Activated CD4-positive, alpha-beta T cell treated with anti-CD3 and anti-CD28 coated beads for 36 hours (primary cell): ENCODE measurements around the gene RUVBL2. TPM values are rescaled to one million over a fixed set of nuclear protein-coding genes. Genes with fewer than 3 reads are reported as not detected.

ENCODE experiments used
- ATAC-seq: fragments of 200-7000 bp; cut with Tn5 transposase; one replicate; pipeline ENCODE4 v1.10.0; 2021; ENCODE audit warnings: mild to moderate bottlenecking, moderate library complexity
- CTCF ChIA-PET: fragments of 350-600 bp; sonication (Branson Sonifier 250); formaldehyde crosslinking; loops from one replicate; lab custom pipeline; 2021; ENCODE audit warnings: antibody characterized with exemption; lab: Charles Lee
- POLR2A ChIA-PET: fragments of 350-600 bp; sonication (Branson Sonifier 250); formaldehyde crosslinking; loops from one replicate; lab custom pipeline; 2021; ENCODE audit warnings: antibody characterized with exemption, inconsistent platforms; lab: Charles Lee
- DNase-seq: peaks from one replicate; pipeline ENCODE4 v3.0.0-alpha.2; 2020
- H3K27ac Mint-ChIP-seq: one replicate; pipeline ENCODE4 v1.8.0; 2021; ENCODE audit warnings: mixed read lengths
- H3K27me3 Mint-ChIP-seq: one replicate; pipeline ENCODE4 v1.8.0; 2021; ENCODE audit warnings: mixed read lengths
- H3K36me3 Mint-ChIP-seq: one replicate; pipeline ENCODE4 v1.8.0; 2021; ENCODE audit warnings: low read depth, mixed read lengths
- H3K4me1 Mint-ChIP-seq: one replicate; pipeline ENCODE4 v1.8.0; 2021; ENCODE audit warnings: mixed read lengths
- H3K4me3 Mint-ChIP-seq: one replicate; pipeline ENCODE4 v1.8.0; 2021; ENCODE audit warnings: mild to moderate bottlenecking, moderate library complexity, mixed read lengths
- H3K9me3 Mint-ChIP-seq: one replicate; pipeline ENCODE4 v1.8.0; 2021; ENCODE audit warnings: low read depth, mixed read lengths
- intact Hi-C, 2 experiments: fragments of 100-400 bp; cut with DNase I in 1 of 2; cut with micrococcal nuclease in 1 of 2; formaldehyde crosslinking; loops; one replicate each; pipeline versions ENCODE4 v1.14.2 to v1.15.1; 2022 to 2024; cut with DNase I, micrococcal nuclease
- microRNA-seq: library from miRNA; unstranded; fragments of <30 nt; microRNA quantifications from one replicate; pipeline ENCODE4 v1.2.0, GENCODE V29; 2021; ENCODE audit warnings: borderline replicate concordance
- total RNA-seq, 2 experiments: library from RNA; stranded (reverse); gene quantifications; one replicate each; pipeline ENCODE4 v1.2.3, GENCODE V29; 2021

The RUVBL2 gene
- total RNA-seq, 2 experiments from 2014 or later, result 155 to 178 TPM

- no peak overlapping the region for H3K4me3 Mint-ChIP-seq
- no peaks in the 10 kb centered on the region for H3K9me3 Mint-ChIP-seq
- DNase-seq, result no peak
- CTCF ChIA-PET, result interaction anchor here (1.6 kb wide), 1 partner anchor 8 kb away, joined by 3 read pairs; no protein-coding TSS in a partner anchor
- no peak overlapping the region for H3K27ac Mint-ChIP-seq
- intact Hi-C loops, result no loop called here
- H3K4me1 Mint-ChIP-seq, result no peaks in the 10 kb centered on the region
- ATAC-seq, result no peak
- H3K36me3 Mint-ChIP-seq, result no peaks in the 10 kb centered on the region
- peaks cover 50% of the 10 kb centered on the region for H3K27me3 Mint-ChIP-seq
- POLR2A ChIA-PET, result no interaction called here
Observed at GRCh38 chr19:49064029-49064629, 70.4 kb downstream of the RUVBL2 start.

GRCh38 chr19:49064768-49065611, 71.3 kb downstream of the RUVBL2 start, which contains the start of gene NTF4:
TSS of gene NTF4 (minus strand) at chr19:49064818. CDS start at chr19:49061997, 2,821 bp downstream.
- H3K36me3 Mint-ChIP-seq, result no peaks in the 10 kb centered on the region
- ChIA-PET POLR2A (interaction anchor here (0.6 kb wide), 1 partner anchor 257 kb away, joined by 5 read pairs; no protein-coding TSS in a partner anchor), CTCF (interaction anchor here (1.6 kb wide), 1 partner anchor 9 kb away, joined by 3 read pairs; no protein-coding TSS in a partner anchor)
- H3K4me1 Mint-ChIP-seq, result no peaks in the 10 kb centered on the region
- intact Hi-C loops, result no loop called here
- DNase-seq (peak; percentile 32), ATAC-seq (peak; percentile 36)
- H3K4me3 Mint-ChIP-seq, result no peak within 1 kb of the TSS
- H3K27ac Mint-ChIP-seq, result no peak within 1 kb of the TSS
- H3K27me3 Mint-ChIP-seq, result peaks cover 51% of the 10 kb centered on the region
- no peaks in the 10 kb centered on the region for H3K9me3 Mint-ChIP-seq

Small RNA genes lying within 50 kb of the gene (microRNA-seq; reads per million reads assigned to microRNA genes)
- gene MIR6798, result not detected

Other genes with a start within 250 kb of the RUVBL2 start
- gene IZUMO1, start 247.0 kb upstream of the RUVBL2 start, total RNA-seq, result not detected
- gene FUT1, start 241.2 kb upstream of the RUVBL2 start, total RNA-seq, result under 1 TPM; 0.23 to 0.32 TPM
- not detected for gene FGF21, start 238.4 kb upstream of the RUVBL2 start, total RNA-seq
- 10 to 100 TPM; 65.9 to 70.3 TPM for gene BCAT2, start 182.9 kb upstream of the RUVBL2 start, total RNA-seq
- gene HSD17B14, start 157.4 kb upstream of the RUVBL2 start, total RNA-seq, result under 1 TPM; 0.21 to 0.83 TPM
- gene PLEKHA4, start 125.3 kb upstream of the RUVBL2 start, total RNA-seq, result 10 to 100 TPM in 1 of 2 experiments, 1 to 10 TPM in 1; 7.0 to 10.9 TPM
- gene PPP1R15A, start 121.5 kb upstream of the RUVBL2 start, total RNA-seq, result 10 to 100 TPM; 51.6 to 62.4 TPM
- under 1 TPM; 0.37 to 0.87 TPM for gene TULP2, start 95.1 kb upstream of the RUVBL2 start, total RNA-seq
- 100 to 1,000 TPM; 115 to 118 TPM for gene NUCB1, start 93.6 kb upstream of the RUVBL2 start, total RNA-seq
- gene DHDH, start 60.2 kb upstream of the RUVBL2 start, total RNA-seq, result 1 to 10 TPM; 1.4 to 2.4 TPM
- 100 to 1,000 TPM; 128 to 143 TPM for gene BAX, start 39.0 kb upstream of the RUVBL2 start, total RNA-seq
- 1,000 to 10,000 TPM in 1 of 2 experiments, 100 to 1,000 TPM in 1; 809 to 1,111 TPM for gene FTL, start 28.6 kb upstream of the RUVBL2 start, total RNA-seq
- gene GYS1, start 578 bp upstream of the RUVBL2 start, total RNA-seq, result 100 to 1,000 TPM in 1 of 2 experiments, 10 to 100 TPM in 1; 80.2 to 102 TPM
- under 1 TPM; 0.39 to 0.51 TPM for gene LHB, start 23.2 kb downstream of the RUVBL2 start, total RNA-seq
- gene CGB3, start 30.4 kb downstream of the RUVBL2 start, total RNA-seq, result not detected
- gene CGB2, start 38.0 kb downstream of the RUVBL2 start, total RNA-seq, result under 1 TPM in 1 of 2 experiments, not detected in 1; 0.43 TPM
- gene CGB1, start 43.0 kb downstream of the RUVBL2 start, total RNA-seq, result not detected
- gene CGB5, start 50.0 kb downstream of the RUVBL2 start, total RNA-seq, result not detected
- gene CGB8, start 55.2 kb downstream of the RUVBL2 start, total RNA-seq, result not detected
- under 1 TPM in 1 of 2 experiments, not detected in 1; 0.40 TPM for gene CGB7, start 63.9 kb downstream of the RUVBL2 start, total RNA-seq
- gene NTF4, start 70.9 kb downstream of the RUVBL2 start, total RNA-seq, result not detected
- gene KCNA7, start 78.8 kb downstream of the RUVBL2 start, total RNA-seq, result not detected
- gene SNRNP70, start 91.6 kb downstream of the RUVBL2 start, total RNA-seq, result 100 to 1,000 TPM; 225 to 306 TPM
- gene LIN7B, start 120.5 kb downstream of the RUVBL2 start, total RNA-seq, result 1 to 10 TPM; 3.5 to 4.3 TPM
- gene C19orf73, start 125.3 kb downstream of the RUVBL2 start, total RNA-seq, result 1 to 10 TPM; 1.7 to 2.0 TPM
- gene PPFIA3, start 125.7 kb downstream of the RUVBL2 start, total RNA-seq, result 1 to 10 TPM; 5.4 to 6.1 TPM
- gene HRC, start 161.5 kb downstream of the RUVBL2 start, total RNA-seq, result not detected
- gene TRPM4, start 163.9 kb downstream of the RUVBL2 start, total RNA-seq, result 1 to 10 TPM; 1.5 to 1.9 TPM